Thymus (tissue), 11 donors: ENCODE results near the gene PLAAT3. TPM values are rescaled to one million over a fixed set of nuclear protein-coding genes. Genes with fewer than 3 reads are reported as not detected.
"Not testable (repeated sequence)": the region's sequence is repeated elsewhere in the genome, so short reads cannot be mapped to it uniquely, and the experiment has no call there.

Experiments used
- DNase-seq, 9 donors: peaks; one replicate each; pipeline ENCODE4 v3.0.0-alpha.2; 2013; ENCODE audit warnings: low spot score in 9 of 9, low read depth in 6 of 9, missing footprints in 1 of 9
- H3K27ac ChIP-seq, 2 donors: one replicate each; pipeline ENCODE4 v1.5.1; 2013; ENCODE audit warnings: control low read depth in 1 of 2, low read depth in 1 of 2, low read length in 1 of 2, mild to moderate bottlenecking in 1 of 2, moderate library complexity in 1 of 2
- H3K27me3 ChIP-seq, 2 donors: one replicate each; pipeline ENCODE4 v1.5.1; 2013; ENCODE audit warnings: low read length in 1 of 2; ENCODE audit not compliant: control insufficient read depth in 2 of 2, insufficient read depth in 1 of 2
- H3K36me3 ChIP-seq, 2 donors: one replicate each; pipeline ENCODE4 v1.5.1; 2013; ENCODE audit warnings: low read length in 1 of 2, mild to moderate bottlenecking in 1 of 2, moderate library complexity in 1 of 2; ENCODE audit not compliant: control insufficient read depth in 2 of 2, insufficient read depth in 2 of 2
- H3K4me1 ChIP-seq, 2 donors: one replicate each; pipeline ENCODE4 v1.5.1; 2013; ENCODE audit warnings: low read length in 2 of 2; ENCODE audit not compliant: control insufficient read depth in 2 of 2, insufficient read depth in 2 of 2
- H3K4me3 ChIP-seq, 2 donors: one replicate each; pipeline ENCODE4 v1.5.1; 2013; ENCODE audit warnings: low read length in 2 of 2, control low read depth in 1 of 2, mild to moderate bottlenecking in 1 of 2
- H3K9me3 ChIP-seq, 2 donors: one replicate each; pipeline ENCODE4 v1.5.1; 2013; ENCODE audit warnings: low read length in 1 of 2, mild to moderate bottlenecking in 1 of 2; ENCODE audit not compliant: control insufficient read depth in 2 of 2, insufficient read depth in 1 of 2
- WGBS: extraction: QIAGEN DNeasy Blood & Tissue Kit; methylation state at CpG from one replicate; pipeline ENCODE4 v1.1.7; 2013; 5-methylcytosine and 5-hydroxymethylcytosine counted together
- polyA plus RNA-seq: library from polyadenylated mRNA; stranded (reverse); fragments of 200-250 nt; gene quantifications from one replicate; pipeline ENCODE4 v1.2.3, GENCODE V29; 2013
- total RNA-seq: library from RNA; stranded (reverse); fragments of 120-200 nt; gene quantifications from one replicate; pipeline ENCODE4 v1.2.4, GENCODE V29; 2013
- donor health status: healthy.

Gene PLAAT3
- total and polyA plus RNA-seq, 2 donors = 2.1 to 21.8 TPM

- Histone ChIP-seq H3K36me3 (no peaks in the 10 kb centered on the region), H3K4me1 (peaks cover 6 to 13% of the 10 kb centered on the region in 2 donors), H3K9me3 (no peaks in the 10 kb centered on the region), H3K27ac (no peak overlapping the region), H3K4me3 (no peak overlapping the region), H3K27me3 (peaks cover 0 to 56% of the 10 kb centered on the region in 2 donors)
- DNase-seq = no peak
Measured at GRCh38 chr11:63612181-63612580, 2.1 kb downstream of the PLAAT3 start.

GRCh38 chr11:63611395-63611747 is 2.9 kb downstream of the PLAAT3 start:
- Histone ChIP-seq H3K9me3 (no peaks in the 10 kb centered on the region), H3K36me3 (no peaks in the 10 kb centered on the region), H3K4me1 (peaks cover 6 to 13% of the 10 kb centered on the region in 2 donors), H3K4me3 (no peak overlapping the region), H3K27ac (no peak overlapping the region), H3K27me3 (peaks cover 0 to 56% of the 10 kb centered on the region in 2 donors)
- no peak for DNase-seq
- 86% methylated on average over 1 of the region's 1 CpG for WGBS

- H3K4me3 ChIP-seq = no peak overlapping the region
Measured at GRCh38 chr11:63610604-63611394, 3.4 kb downstream of the PLAAT3 start.

GRCh38 chr11:63609971-63610580 is 4.2 kb downstream of the PLAAT3 start:
- H3K27me3 ChIP-seq = peaks cover 0 to 53% of the 10 kb centered on the region in 2 donors
- H3K4me3 ChIP-seq = no peak overlapping the region
- peaks cover 6 to 13% of the 10 kb centered on the region in 2 donors for H3K4me1 ChIP-seq
- H3K9me3 ChIP-seq = no peaks in the 10 kb centered on the region
- no peaks in the 10 kb centered on the region for H3K36me3 ChIP-seq
- DNase-seq = no peak
- 97% methylated on average over 14 of the region's 14 CpGs for WGBS
- no peak overlapping the region for H3K27ac ChIP-seq

More at GRCh38 chr11:63610604-63611394, 3.4 kb downstream of the PLAAT3 start:
- Histone ChIP-seq H3K27me3 (peaks cover 0 to 55% of the 10 kb centered on the region in 2 donors), H3K9me3 (no peaks in the 10 kb centered on the region), H3K27ac (no peak overlapping the region), H3K4me1 (peaks cover 6 to 13% of the 10 kb centered on the region in 2 donors), H3K36me3 (no peaks in the 10 kb centered on the region)
- 83% methylated on average over 14 of the region's 14 CpGs for WGBS
- no peak for DNase-seq

GRCh38 chr11:63609536-63609935 is 4.7 kb downstream of the PLAAT3 start:
- Histone ChIP-seq H3K27ac (no peak overlapping the region), H3K4me1 (peaks cover 5 to 13% of the 10 kb centered on the region in 2 donors), H3K4me3 (no peak overlapping the region), H3K27me3 (peaks cover 0 to 50% of the 10 kb centered on the region in 2 donors), H3K9me3 (no peaks in the 10 kb centered on the region), H3K36me3 (no peaks in the 10 kb centered on the region)
- no peak for DNase-seq
- 97% methylated on average over 4 of the region's 4 CpGs for WGBS

GRCh38 chr11:63608353-63609345 is 5.6 kb downstream of the PLAAT3 start:
- H3K36me3 ChIP-seq = no peaks in the 10 kb centered on the region

GRCh38 chr11:63603180-63603518 is 11.1 kb downstream of the PLAAT3 start:
- H3K4me1 ChIP-seq = no peaks in the 10 kb centered on the region
- no peak overlapping the region for H3K4me3 ChIP-seq
- no peak overlapping the region for H3K27ac ChIP-seq
- H3K9me3 ChIP-seq = no peaks in the 10 kb centered on the region
- H3K36me3 ChIP-seq = no peaks in the 10 kb centered on the region
- 93% methylated on average over 3 of the region's 3 CpGs for WGBS
- H3K27me3 ChIP-seq = no peaks in the 10 kb centered on the region
- DNase-seq = no peak

More at GRCh38 chr11:63608353-63609345, 5.6 kb downstream of the PLAAT3 start:
- H3K4me1 ChIP-seq = peaks cover 2 to 4% of the 10 kb centered on the region in 2 donors
- no peak overlapping the region for H3K27ac ChIP-seq
- DNase-seq = no peak
- no peak overlapping the region for H3K4me3 ChIP-seq
- no peaks in the 10 kb centered on the region for H3K9me3 ChIP-seq
- WGBS = 89% methylated on average over 11 of the region's 11 CpGs
- peaks cover 0 to 41% of the 10 kb centered on the region in 2 donors for H3K27me3 ChIP-seq

GRCh38 chr11:63602290-63603179 is 11.7 kb downstream of the PLAAT3 start:
- not testable (repeated sequence) for H3K27ac ChIP-seq, H3K27me3 ChIP-seq, H3K4me3 ChIP-seq, H3K9me3 ChIP-seq, DNase-seq, H3K4me1 ChIP-seq, H3K36me3 ChIP-seq
- 95% methylated on average over 11 of the region's 11 CpGs for WGBS
